ENCODE data around the gene PAQR6. TPM values are rescaled to one million over a fixed set of nuclear protein-coding genes. Genes with fewer than 3 reads are reported as not detected.
A peak's percentile ranks its signal among the peaks of the same experiment; 100 is the strongest.

Gene PAQR6
- total and polyA plus RNA-seq, 7 donors: 0.30 to 1.2 (median 0.73) TPM

DNA sequence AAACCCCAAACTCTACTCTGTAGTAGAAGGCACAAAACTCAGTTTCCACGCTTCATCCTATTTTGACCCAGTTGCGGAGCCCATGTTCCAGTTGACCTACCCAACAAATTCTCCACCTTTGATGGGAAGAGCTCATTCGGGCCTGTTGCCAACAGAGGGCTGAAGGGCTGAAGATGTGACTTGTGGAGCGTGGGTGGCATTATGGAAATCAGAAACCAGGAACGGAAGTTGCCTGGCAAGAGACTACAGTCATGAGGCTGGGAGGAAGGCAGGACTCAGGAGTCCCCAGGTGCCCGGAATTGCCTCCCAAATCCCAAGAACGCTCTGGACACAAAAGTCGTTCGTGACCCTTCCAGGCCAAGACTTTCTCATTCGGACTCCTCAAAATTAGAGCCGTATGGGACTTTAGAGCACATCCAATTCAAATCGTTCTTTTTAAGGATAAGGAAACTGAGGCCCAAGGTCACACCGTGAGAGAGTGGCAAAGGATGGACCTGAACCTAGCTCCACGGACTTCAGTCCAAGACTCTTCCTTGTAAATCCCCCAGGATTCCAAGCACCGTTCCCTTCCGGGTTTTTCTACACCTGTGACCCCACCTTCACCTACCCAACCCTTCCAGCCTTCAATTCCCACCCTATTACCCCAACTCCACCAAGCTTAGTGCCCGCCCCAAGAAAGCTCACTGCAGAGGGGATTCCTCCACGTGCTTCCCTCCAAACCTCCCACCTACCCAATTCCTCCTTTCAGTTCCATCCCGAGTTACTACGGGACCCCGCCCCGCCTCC, 34.0 kb upstream of the PAQR6 start:
- H3K27me3 ChIP-seq (ENCODE audit: insufficient read depth in 3 of 3, low read length in 2 of 3): no peaks in the 10 kb centered on the region
- peak overlapping the region; percentile 92 for H3K27ac ChIP-seq
- TF ChIP-seq CTCF (IDR thresholded peaks at IDR 0.05): no peak
- peaks cover 33% of the 10 kb centered on the region for H3K4me1 ChIP-seq
- H3K4me3 ChIP-seq: peak overlapping the region; percentile 85
- WGBS, 3 donors: 4 to 7% (median 5%) methylated on average over 22 of the region's 22 CpGs
- DNase-seq: no peak
- intact Hi-C loops (cut with DNase I): no loop called here
- no peaks in the 10 kb centered on the region for H3K9me3 ChIP-seq
- peak; percentile 17 to 58 (median 34) for ATAC-seq
- peaks cover 9 to 34% of the 10 kb centered on the region in 2 donors for H3K36me3 ChIP-seq (ENCODE audit: insufficient read depth in 1 of 2, low read depth in 1 of 2)

- no peaks in the 10 kb centered on the region for H3K9me3 ChIP-seq
- no peaks in the 10 kb centered on the region for H3K27me3 ChIP-seq (ENCODE audit: insufficient read depth in 3 of 3, low read length in 2 of 3)
- DNase-seq: peak; percentile 74 to 90
- peaks cover 10 to 38% of the 10 kb centered on the region in 2 donors for H3K36me3 ChIP-seq (ENCODE audit: insufficient read depth in 1 of 2, low read depth in 1 of 2)
- intact Hi-C loops (cut with DNase I): no loop called here
- H3K4me3 ChIP-seq: peak overlapping the region; percentile 85
- peak; percentile 85 to 88 (median 87) for ATAC-seq
- peaks cover 33% of the 10 kb centered on the region for H3K4me1 ChIP-seq
- no peak for TF ChIP-seq CTCF (IDR thresholded peaks at IDR 0.05)
- 12 to 21% (median 13%) methylated on average over 8 of the region's 8 CpGs for WGBS, 3 donors
- H3K27ac ChIP-seq: peak overlapping the region; percentile 92
Measured at GRCh38 chr1:156281281-156281680, 33.4 kb upstream of the PAQR6 start.

- Histone ChIP-seq H3K27me3 (ENCODE audit: insufficient read depth in 3 of 3, low read length in 2 of 3) (no peaks in the 10 kb centered on the region), H3K9me3 (no peaks in the 10 kb centered on the region), H3K27ac (peak overlapping the region; percentile 92), H3K36me3 (ENCODE audit: insufficient read depth in 1 of 2, low read depth in 1 of 2) (peaks cover 13 to 43% of the 10 kb centered on the region in 2 donors), H3K4me1 (peaks cover 33% of the 10 kb centered on the region), H3K4me3 (no peak overlapping the region)
- 90 to 92% (median 91%) methylated on average over 3 of the region's 3 CpGs for WGBS, 3 donors
- ATAC-seq (no peak), DNase-seq (no peak)
- no peak for TF ChIP-seq CTCF (IDR thresholded peaks at IDR 0.05)
- intact Hi-C loops (cut with DNase I): no loop called here
Measured at GRCh38 chr1:156279837-156280236, 32.0 kb upstream of the PAQR6 start.

DNA sequence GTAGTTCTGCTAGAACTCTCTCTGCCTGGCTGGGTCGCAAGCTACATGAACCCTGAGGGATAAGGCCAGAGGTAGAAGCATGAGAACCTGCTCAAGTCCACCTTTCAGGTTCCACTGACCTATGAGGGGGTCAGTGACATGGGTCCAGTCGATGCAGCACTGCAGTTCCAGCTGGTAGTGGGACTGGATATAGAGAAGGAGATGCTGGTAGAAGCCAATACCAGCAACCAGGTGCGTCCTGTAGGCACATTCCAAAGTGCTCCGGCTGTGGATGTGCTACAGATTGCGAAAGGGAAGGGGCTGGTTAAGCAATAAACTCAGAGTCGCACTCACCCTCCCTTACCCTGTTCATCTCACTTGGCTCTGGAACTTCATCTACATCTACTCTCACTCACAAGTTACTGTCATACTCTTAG, 29.1 kb upstream of the PAQR6 start:
- WGBS, 3 donors: 58 to 86% (median 67%) methylated on average over 6 of the region's 6 CpGs
- intact Hi-C loops (cut with DNase I): no loop called here
- TF ChIP-seq CTCF (IDR thresholded peaks at IDR 0.05): no peak

More for the DNA sequence above, 29.1 kb upstream of the PAQR6 start:
- DNase-seq: no peak
- ATAC-seq: peak in 2 of 4 donors; percentile 26 to 32
- no peaks in the 10 kb centered on the region for H3K9me3 ChIP-seq
- H3K27me3 ChIP-seq (ENCODE audit: insufficient read depth in 3 of 3, low read length in 2 of 3): no peaks in the 10 kb centered on the region
- peaks cover 25% of the 10 kb centered on the region for H3K4me1 ChIP-seq
- H3K36me3 ChIP-seq (ENCODE audit: insufficient read depth in 1 of 2, low read depth in 1 of 2): peaks cover 25 to 72% of the 10 kb centered on the region in 2 donors
- H3K4me3 ChIP-seq: no peak overlapping the region
- no peak overlapping the region for H3K27ac ChIP-seq

All from psoas muscle (tissue), 8 donors.